Activated CD4-positive, alpha-beta T cell treated with anti-CD3 and anti-CD28 coated beads, Interleukin-2, amount 50 U/mL, for 24 hours (primary cell): ENCODE measurements around the gene XYLB.
"Not testable (repeated sequence)": the region's sequence is repeated elsewhere in the genome, so short reads cannot be mapped to it uniquely, and the experiment has no call there.

Source experiments
- DNase-seq, 2 donors: peaks; one replicate each; pipeline ENCODE4 v3.0.0-alpha.2; 2020; ENCODE audit warnings: low read depth in 1 of 2, low spot score in 1 of 2

Gene XYLB

GRCh38 chr3:38392604-38393163, 46.1 kb downstream of the XYLB start:
- no peak for DNase-seq

- no peak for DNase-seq
Observed at GRCh38 chr3:38396239-38396638, 49.7 kb downstream of the XYLB start.

GRCh38 chr3:38396861-38397260, 50.3 kb downstream of the XYLB start:
- no peak for DNase-seq

GRCh38 chr3:38397320-38397719, 50.7 kb downstream of the XYLB start:
- DNase-seq, result no peak

- no peak for DNase-seq
Observed at GRCh38 chr3:38401246-38401962, 54.8 kb downstream of the XYLB start.

- DNase-seq, result no peak
Observed at GRCh38 chr3:38404286-38404685, 57.7 kb downstream of the XYLB start.

GRCh38 chr3:38411591-38411990, 65.0 kb downstream of the XYLB start:
- no peak for DNase-seq

GRCh38 chr3:38420758-38421157, 74.2 kb downstream of the XYLB start:
- DNase-seq, result not testable (repeated sequence)

- DNase-seq, result no peak
Observed at GRCh38 chr3:38421679-38422336, 75.2 kb downstream of the XYLB start.

- not testable (repeated sequence) for DNase-seq
Observed at GRCh38 chr3:38426798-38427426, 80.3 kb downstream of the XYLB start.

- not testable (repeated sequence) for DNase-seq
Observed at GRCh38 chr3:38432871-38433658, 86.5 kb downstream of the XYLB start.

GRCh38 chr3:38433661-38434060, 87.1 kb downstream of the XYLB start:
- DNase-seq, result not testable (repeated sequence)

- not testable (repeated sequence) for DNase-seq
Observed at GRCh38 chr3:38438436-38439069, 92.0 kb downstream of the XYLB start.

GRCh38 chr3:38443205-38443604, 96.6 kb downstream of the XYLB start:
- DNase-seq, result not testable (repeated sequence)

- DNase-seq, result no peak
Observed at GRCh38 chr3:38446085-38446686, 99.6 kb downstream of the XYLB start.

- no peak for DNase-seq
Observed at GRCh38 chr3:38446812-38447211, 100.2 kb downstream of the XYLB start.

- DNase-seq, result no peak
Observed at GRCh38 chr3:38450853-38451252, 104.3 kb downstream of the XYLB start.

GRCh38 chr3:38453075-38453912, 106.7 kb downstream of the XYLB start, which contains the start of gene ACVR2B:
ACVR2B (plus strand) TSS chr3:38453890; CDS start chr3:38454323, 433 bp downstream.
- DNase-seq, result peak; percentile 29 to 46

GRCh38 chr3:38453913-38454177, 107.3 kb downstream of the XYLB start:
- DNase-seq, result no peak
